ENCODE measurements around the gene SH2D6.

DNA sequence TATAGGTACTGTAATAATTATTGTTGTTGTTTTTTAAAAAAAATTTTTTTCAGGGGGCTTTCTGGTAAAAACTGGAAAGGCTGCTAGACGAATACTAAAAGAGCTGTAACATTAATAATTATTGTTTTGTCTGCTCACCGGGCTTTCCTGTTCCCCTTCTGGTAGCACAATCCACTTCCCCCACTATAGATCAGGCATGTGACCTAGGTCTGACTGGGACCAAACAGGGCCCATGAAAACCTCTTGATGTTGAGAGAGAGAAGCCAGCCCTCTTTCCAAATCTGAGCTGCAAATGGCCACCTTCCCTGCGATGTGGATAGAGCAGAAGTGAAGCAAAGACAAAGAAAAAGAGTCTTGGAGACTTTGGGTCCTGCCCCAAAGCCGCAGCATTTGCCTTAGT is 23.4 kb downstream of the SH2D6 start:
- TF ChIP-seq EP300 (IDR thresholded peaks at IDR 0.05), result no peak
- TF ChIP-seq, protein P1, sequence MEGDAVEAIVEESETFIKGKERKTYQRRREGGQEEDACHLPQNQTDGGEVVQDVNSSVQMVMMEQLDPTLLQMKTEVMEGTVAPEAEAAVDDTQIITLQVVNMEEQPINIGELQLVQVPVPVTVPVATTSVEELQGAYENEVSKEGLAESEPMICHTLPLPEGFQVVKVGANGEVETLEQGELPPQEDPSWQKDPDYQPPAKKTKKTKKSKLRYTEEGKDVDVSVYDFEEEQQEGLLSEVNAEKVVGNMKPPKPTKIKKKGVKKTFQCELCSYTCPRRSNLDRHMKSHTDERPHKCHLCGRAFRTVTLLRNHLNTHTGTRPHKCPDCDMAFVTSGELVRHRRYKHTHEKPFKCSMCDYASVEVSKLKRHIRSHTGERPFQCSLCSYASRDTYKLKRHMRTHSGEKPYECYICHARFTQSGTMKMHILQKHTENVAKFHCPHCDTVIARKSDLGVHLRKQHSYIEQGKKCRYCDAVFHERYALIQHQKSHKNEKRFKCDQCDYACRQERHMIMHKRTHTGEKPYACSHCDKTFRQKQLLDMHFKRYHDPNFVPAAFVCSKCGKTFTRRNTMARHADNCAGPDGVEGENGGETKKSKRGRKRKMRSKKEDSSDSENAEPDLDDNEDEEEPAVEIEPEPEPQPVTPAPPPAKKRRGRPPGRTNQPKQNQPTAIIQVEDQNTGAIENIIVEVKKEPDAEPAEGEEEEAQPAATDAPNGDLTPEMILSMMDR (IDR thresholded peaks at IDR 0.05), result no peak
